Transverse colon (tissue), 4 donors: ENCODE measurements around the gene PAPPA. TPM values are rescaled to one million over a fixed set of nuclear protein-coding genes. Genes with fewer than 3 reads are reported as not detected.

Experiments used
- DNase-seq: peaks from one replicate; pipeline ENCODE4 v3.0.0-alpha.2; 2019
- H3K27ac ChIP-seq, 4 donors: fragments of 200-600 bp; sonication (generic); 2 replicates each; pipeline ENCODE4 v1.5.1; 2016 to 2018; ENCODE audit warnings: inconsistent platforms in 4 of 4
- H3K27me3 ChIP-seq: fragments of 200-600 bp; sonication (generic); 2 replicates; pipeline ENCODE4 v1.5.1; 2017; ENCODE audit warnings: inconsistent platforms
- H3K36me3 ChIP-seq, 4 donors: fragments of 200-600 bp; sonication (generic); 2 replicates each; pipeline ENCODE4 v1.5.1; 2017 to 2019; ENCODE audit warnings: inconsistent platforms in 4 of 4
- H3K4me1 ChIP-seq, 4 donors: fragments of 200-600 bp; sonication (generic); 2 replicates each; pipeline ENCODE4 v1.5.1; 2017 to 2020; ENCODE audit warnings: inconsistent platforms in 4 of 4
- H3K4me3 ChIP-seq, 4 donors: fragments of 200-600 bp; sonication (generic); 1 replicate in 1 of 4; 2 replicates in 3 of 4; pipeline versions ENCODE4 v1.5.1 to v1.6.1; 2017 to 2019; ENCODE audit warnings: inconsistent platforms in 4 of 4
- H3K9me3 ChIP-seq, 2 donors: fragments of 200-600 bp; sonication (generic); 2 replicates each; pipeline ENCODE4 v1.5.1; 2017 to 2019; ENCODE audit warnings: inconsistent platforms in 2 of 2
- CTCF ChIP-seq, 5 experiments: fragments of 200-600 bp in 3 of 5; fragments of 450-650 bp in 2 of 5; sonication (generic) in 3 of 5; IDR thresholded peaks; 1 replicate in 2 of 5; 2 replicates in 3 of 5; pipeline ENCODE4 v1.5.1; 2016 to 2017; ENCODE audit warnings: antibody characterized with exemption in 5 of 5, inconsistent platforms in 3 of 5, mild to moderate bottlenecking in 2 of 5, moderate library complexity in 1 of 5
- EP300 ChIP-seq: sonication (generic); formaldehyde crosslinking; IDR thresholded peaks from one replicate; pipeline ENCODE4 v1.6.1; 2017; ENCODE audit warnings: antibody characterized with exemption, low read depth
- POLR2A ChIP-seq: fragments of 450-650 bp; IDR thresholded peaks from one replicate; pipeline ENCODE4 v1.6.1; 2016; ENCODE audit warnings: antibody characterized with exemption, mild to moderate bottlenecking, moderate library complexity
- POLR2AphosphoS5 ChIP-seq, 3 donors: sonication (generic); formaldehyde crosslinking; IDR thresholded peaks; one replicate each; pipeline ENCODE4 v1.6.1; 2016; ENCODE audit warnings: antibody characterized with exemption in 3 of 3
- WGBS, 2 donors: methylation state at CpG; one replicate each; pipeline ENCODE4 v1.1.5; 2018; ENCODE audit warnings: low coverage in 1 of 2; 5-methylcytosine and 5-hydroxymethylcytosine counted together
- in situ Hi-C, 4 donors: fragments of 200-750 bp; cut with MboI; loops; one replicate each; pipeline versions ENCODE4 v1.15.0 to v1.15.1; 2017; ENCODE audit warnings: low sequenced_read_pairs in 3 of 4, low pct_ligation_motif_present in 1 of 4, low pct_unique_long_range_greater_than_20kb in 1 of 4
- intact Hi-C: fragments of 100-400 bp; cut with DNase I; formaldehyde crosslinking; loops from one replicate; pipeline ENCODE4 v1.15.1; 2023; ENCODE audit warnings: low total_unique reads
- total RNA-seq, 4 donors: library from RNA; depleted of rRNA; stranded (reverse); fragments of >200 nt; gene quantifications; one replicate each; pipeline ENCODE4 v1.1.0, GENCODE V29; 2016

The PAPPA gene
- total RNA-seq, 4 donors from 2014 or later: 0.37 to 4.4 (median 1.4) TPM

- intact Hi-C loops (no loop called here), in situ Hi-C loops (no loop called here)
- H3K27ac ChIP-seq: no peak overlapping the region
- no peaks in the 10 kb centered on the region for H3K9me3 ChIP-seq
- H3K36me3 ChIP-seq: no peaks in the 10 kb centered on the region
- no peak overlapping the region for H3K4me3 ChIP-seq
- TF ChIP-seq POLR2A: no peak
- TF ChIP-seq POLR2AphosphoS5 (IDR thresholded peaks at IDR 0.05): no peak
- TF ChIP-seq CTCF (IDR thresholded peaks at IDR 0.05): no peak
- TF ChIP-seq EP300: no peak
- H3K27me3 ChIP-seq: no peaks in the 10 kb centered on the region
- no peak for DNase-seq
- 68 to 87% methylated on average over 3 of the region's 3 CpGs for WGBS, 2 donors
- no peaks in the 10 kb centered on the region for H3K4me1 ChIP-seq
Measured at GRCh38 chr9:116448431-116448830, 294.8 kb downstream of the PAPPA start.

- DNase-seq: no peak
- Histone ChIP-seq H3K4me1 (no peaks in the 10 kb centered on the region), H3K9me3 (no peaks in the 10 kb centered on the region), H3K27ac (no peak overlapping the region), H3K4me3 (no peak overlapping the region), H3K36me3 (no peaks in the 10 kb centered on the region), H3K27me3 (no peaks in the 10 kb centered on the region)
- in situ Hi-C loops: no loop called here
- 85 to 86% methylated on average over 2 to 3 of the region's 3 CpGs for WGBS, 2 donors
- TF ChIP-seq EP300: no peak
- no peak for TF ChIP-seq POLR2AphosphoS5 (IDR thresholded peaks at IDR 0.05)
- TF ChIP-seq POLR2A: no peak
- intact Hi-C loops: no loop called here
Measured at GRCh38 chr9:116449949-116450348, 296.4 kb downstream of the PAPPA start.

GRCh38 chr9:116450378-116451139 is 297.0 kb downstream of the PAPPA start:
- in situ Hi-C loops: no loop called here
- Histone ChIP-seq H3K4me3 (no peak overlapping the region), H3K27me3 (no peaks in the 10 kb centered on the region), H3K27ac (no peak overlapping the region), H3K4me1 (no peaks in the 10 kb centered on the region), H3K36me3 (no peaks in the 10 kb centered on the region), H3K9me3 (no peaks in the 10 kb centered on the region)
- 67% methylated on average over 3 of the region's 3 CpGs; no CpG with 5 or more reads in 1 of the 2 donors for WGBS, 2 donors
- TF ChIP-seq CTCF (IDR thresholded peaks at IDR 0.05) (no peak), EP300 (no peak), POLR2AphosphoS5 (IDR thresholded peaks at IDR 0.05) (peak in 1 of 3 donors; percentile 13)
- intact Hi-C loops: no loop called here
- no peak for DNase-seq

GRCh38 chr9:116451500-116452115 is 298.0 kb downstream of the PAPPA start:
- Histone ChIP-seq H3K36me3 (no peaks in the 10 kb centered on the region), H3K9me3 (peaks cover 5% of the 10 kb centered on the region in 2 donors), H3K4me3 (no peak overlapping the region), H3K4me1 (no peaks in the 10 kb centered on the region), H3K27ac (no peak overlapping the region), H3K27me3 (no peaks in the 10 kb centered on the region)
- no peak for DNase-seq
- 71 to 74% methylated on average over 2 of the region's 2 CpGs for WGBS, 2 donors
- intact Hi-C loops: no loop called here
- in situ Hi-C loops: no loop called here
- no peak for TF ChIP-seq EP300
- no peak for TF ChIP-seq POLR2A
- no peak for TF ChIP-seq CTCF (IDR thresholded peaks at IDR 0.05)
